ENCODE results near the gene MOGAT3.

DNA sequence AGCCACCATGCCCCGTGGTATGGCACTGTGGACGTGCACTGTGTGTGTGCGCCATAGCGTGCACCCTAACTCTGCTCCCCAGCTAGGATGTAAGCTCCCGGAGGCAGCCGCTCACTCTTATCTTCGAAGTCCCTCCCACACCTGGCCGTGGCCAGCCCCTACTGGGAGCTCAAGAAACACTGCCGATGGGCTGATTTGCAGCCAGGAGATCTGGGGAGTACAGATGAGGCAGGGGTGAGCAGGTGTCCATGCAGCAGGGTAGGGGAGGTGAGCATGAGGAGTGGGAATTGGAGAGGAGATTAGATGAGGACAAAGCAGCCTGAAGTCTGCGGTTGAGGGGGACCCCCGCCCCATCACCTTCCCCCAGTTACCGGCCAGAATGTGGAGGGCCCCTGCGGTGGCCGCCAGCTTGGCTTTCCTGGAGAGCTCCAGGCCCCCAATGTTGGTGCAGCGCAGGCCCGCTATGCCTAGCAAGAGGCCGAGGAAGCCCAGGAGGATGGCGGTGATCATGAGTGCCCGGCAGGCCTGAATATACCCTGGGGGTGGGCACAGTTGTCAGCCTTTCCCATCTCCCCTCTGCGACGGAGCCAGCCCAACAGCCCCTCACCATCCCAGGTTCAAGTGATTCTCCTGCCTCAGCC lies 33.2 kb upstream of the MOGAT3 start:
- TF ChIP-seq, protein P1, sequence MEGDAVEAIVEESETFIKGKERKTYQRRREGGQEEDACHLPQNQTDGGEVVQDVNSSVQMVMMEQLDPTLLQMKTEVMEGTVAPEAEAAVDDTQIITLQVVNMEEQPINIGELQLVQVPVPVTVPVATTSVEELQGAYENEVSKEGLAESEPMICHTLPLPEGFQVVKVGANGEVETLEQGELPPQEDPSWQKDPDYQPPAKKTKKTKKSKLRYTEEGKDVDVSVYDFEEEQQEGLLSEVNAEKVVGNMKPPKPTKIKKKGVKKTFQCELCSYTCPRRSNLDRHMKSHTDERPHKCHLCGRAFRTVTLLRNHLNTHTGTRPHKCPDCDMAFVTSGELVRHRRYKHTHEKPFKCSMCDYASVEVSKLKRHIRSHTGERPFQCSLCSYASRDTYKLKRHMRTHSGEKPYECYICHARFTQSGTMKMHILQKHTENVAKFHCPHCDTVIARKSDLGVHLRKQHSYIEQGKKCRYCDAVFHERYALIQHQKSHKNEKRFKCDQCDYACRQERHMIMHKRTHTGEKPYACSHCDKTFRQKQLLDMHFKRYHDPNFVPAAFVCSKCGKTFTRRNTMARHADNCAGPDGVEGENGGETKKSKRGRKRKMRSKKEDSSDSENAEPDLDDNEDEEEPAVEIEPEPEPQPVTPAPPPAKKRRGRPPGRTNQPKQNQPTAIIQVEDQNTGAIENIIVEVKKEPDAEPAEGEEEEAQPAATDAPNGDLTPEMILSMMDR (IDR thresholded peaks at IDR 0.05): no peak
- no peak for TF ChIP-seq POLR2AphosphoS5 (IDR thresholded peaks at IDR 0.05)
- no peak for TF ChIP-seq EP300 (IDR thresholded peaks at IDR 0.05)

All from gastroesophageal sphincter (tissue), 3 donors.